K562 (cell line): ENCODE measurements around the gene DDC.

ENCODE experiments used
- CREM ChIP-seq: IDR thresholded peaks from 2 replicates; pipeline ENCODE4 v1.6.1; 2014; ENCODE audit warnings: antibody characterized with exemption, low read depth
- SRSF9 ChIP-seq: fragments of 200-400 bp; formaldehyde crosslinking; IDR thresholded peaks from 2 replicates; pipeline ENCODE4 v1.6.1; 2017; ENCODE audit warnings: low read depth, low read length, borderline replicate concordance
- TAF15 ChIP-seq: fragments of 200-400 bp; formaldehyde crosslinking; IDR thresholded peaks from 2 replicates; pipeline ENCODE4 v1.6.1; 2017; ENCODE audit warnings: mild to moderate bottlenecking, low read depth, low read length, moderate library complexity
- TF ChIP-seq, protein P1 (sequence below): sonication (generic); formaldehyde crosslinking; IDR thresholded peaks from 2 replicates; pipeline ENCODE4 v1.9.0; 2022; ENCODE audit warnings: mild to moderate bottlenecking, missing genetic modification reagents
- TF ChIP-seq, protein P2 (sequence below), 3 experiments: IDR thresholded peaks in 2 of 3; conservative IDR thresholded peaks in 1 of 3; 2 replicates each; pipeline ENCODE4 v1.5.1; 2011 to 2012; ENCODE audit warnings: low read length in 3 of 3, mild to moderate bottlenecking in 3 of 3, control low read depth in 2 of 3, improper control_type of control experiment in 1 of 3, inconsistent platforms in 1 of 3, low read depth in 1 of 3, mixed read lengths in 1 of 3, moderate library complexity in 1 of 3; ENCODE audit not compliant: insufficient read depth in 2 of 3

DNA sequence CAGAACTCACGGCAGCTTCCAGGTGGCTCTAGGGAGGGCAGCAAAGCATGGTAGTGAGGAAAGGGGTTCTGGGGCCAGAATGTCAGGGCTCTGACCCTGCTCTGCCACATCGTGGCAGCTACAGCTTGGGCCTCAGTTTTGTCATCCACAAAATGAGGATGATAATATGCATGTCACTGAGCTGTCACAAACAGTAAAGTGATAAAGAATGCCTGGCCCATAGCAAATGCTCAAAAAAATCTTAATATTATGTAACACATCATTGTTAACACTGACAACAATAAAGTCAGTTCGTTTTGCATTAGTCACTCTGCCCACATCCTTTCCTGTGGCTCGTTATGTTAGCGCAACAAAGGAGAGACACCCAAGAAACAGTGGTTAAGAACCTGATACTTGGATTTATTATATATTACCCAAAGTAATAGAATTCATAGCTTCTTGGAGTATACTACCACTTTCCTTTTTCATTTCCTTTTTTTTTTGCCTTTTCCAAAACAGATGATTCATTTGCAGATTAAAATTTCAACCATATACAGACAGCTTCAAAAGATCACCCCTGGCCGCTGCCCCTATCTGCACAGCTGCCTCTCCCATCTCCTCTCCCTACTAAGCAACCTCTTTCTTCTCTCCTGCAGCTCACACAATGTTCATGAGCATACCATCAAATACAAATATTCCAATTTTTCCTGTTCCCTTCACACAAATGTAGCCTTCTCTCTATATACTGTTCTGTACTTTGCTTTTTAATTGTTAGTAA, 45.5 kb upstream of the DDC start:
- TF ChIP-seq, protein P1, sequence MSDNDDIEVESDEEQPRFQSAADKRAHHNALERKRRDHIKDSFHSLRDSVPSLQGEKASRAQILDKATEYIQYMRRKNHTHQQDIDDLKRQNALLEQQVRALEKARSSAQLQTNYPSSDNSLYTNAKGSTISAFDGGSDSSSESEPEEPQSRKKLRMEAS: no peak
- TF ChIP-seq, protein P2, sequence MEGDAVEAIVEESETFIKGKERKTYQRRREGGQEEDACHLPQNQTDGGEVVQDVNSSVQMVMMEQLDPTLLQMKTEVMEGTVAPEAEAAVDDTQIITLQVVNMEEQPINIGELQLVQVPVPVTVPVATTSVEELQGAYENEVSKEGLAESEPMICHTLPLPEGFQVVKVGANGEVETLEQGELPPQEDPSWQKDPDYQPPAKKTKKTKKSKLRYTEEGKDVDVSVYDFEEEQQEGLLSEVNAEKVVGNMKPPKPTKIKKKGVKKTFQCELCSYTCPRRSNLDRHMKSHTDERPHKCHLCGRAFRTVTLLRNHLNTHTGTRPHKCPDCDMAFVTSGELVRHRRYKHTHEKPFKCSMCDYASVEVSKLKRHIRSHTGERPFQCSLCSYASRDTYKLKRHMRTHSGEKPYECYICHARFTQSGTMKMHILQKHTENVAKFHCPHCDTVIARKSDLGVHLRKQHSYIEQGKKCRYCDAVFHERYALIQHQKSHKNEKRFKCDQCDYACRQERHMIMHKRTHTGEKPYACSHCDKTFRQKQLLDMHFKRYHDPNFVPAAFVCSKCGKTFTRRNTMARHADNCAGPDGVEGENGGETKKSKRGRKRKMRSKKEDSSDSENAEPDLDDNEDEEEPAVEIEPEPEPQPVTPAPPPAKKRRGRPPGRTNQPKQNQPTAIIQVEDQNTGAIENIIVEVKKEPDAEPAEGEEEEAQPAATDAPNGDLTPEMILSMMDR (IDR thresholded peaks at IDR 0.05 in 2 of 3, conservative IDR thresholded peaks at IDR 0.05 in 1 of 3; ENCODE audit: insufficient read depth in 2 of 3, low read depth in 1 of 3, low read length in 3 of 3): no peak
- TF ChIP-seq SRSF9 (no peak), CREM (no peak), TAF15 (no peak)
